Measurements from ENCODE around the gene CPLANE2. TPM values are rescaled to one million over a fixed set of nuclear protein-coding genes. Genes with fewer than 3 reads are reported as not detected.
A peak's percentile ranks its signal among the peaks of the same experiment; 100 is the strongest.

Gene CPLANE2
- total RNA-seq, 1 donor from 2014 or later = 12.9 TPM

DNA sequence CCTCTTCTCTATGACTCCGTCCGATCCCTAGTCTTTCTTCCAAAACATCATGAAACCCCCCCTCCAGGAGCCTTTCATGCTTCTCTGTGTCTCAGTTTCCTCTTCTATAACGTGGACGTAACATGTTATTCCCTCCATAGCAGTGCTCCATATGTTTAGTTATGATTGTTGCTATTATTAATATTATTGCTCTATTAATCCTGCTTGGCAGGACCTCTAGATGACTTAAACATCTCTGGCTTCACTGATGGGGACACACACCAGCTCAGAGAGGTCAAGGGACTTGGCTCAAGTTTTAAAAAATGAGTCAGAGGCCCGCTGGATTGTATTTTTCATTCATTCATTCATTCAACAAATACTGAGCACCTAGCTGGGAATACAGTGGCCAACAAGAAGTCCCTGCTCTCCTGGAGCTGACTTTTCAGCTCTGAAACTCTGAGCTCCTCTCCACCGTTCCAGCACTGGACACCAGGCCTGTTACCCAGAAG is 404 bp upstream of the CPLANE2 start:
- DNase-seq (ENCODE audit: extremely low spot score, unreplicated experiment) = no peak
- Mint-ChIP-seq H3K27me3 (no peaks in the 10 kb centered on the region), H3K4me1 (ENCODE audit: unreplicated experiment) (peaks cover 15% of the 10 kb centered on the region), H3K4me3 (peak overlapping the region; percentile 94), H3K27ac (peak overlapping the region; percentile 92), H3K36me3 (no peaks in the 10 kb centered on the region), H3K9me3 (no peaks in the 10 kb centered on the region)
- TF ChIP-seq, protein P1, sequence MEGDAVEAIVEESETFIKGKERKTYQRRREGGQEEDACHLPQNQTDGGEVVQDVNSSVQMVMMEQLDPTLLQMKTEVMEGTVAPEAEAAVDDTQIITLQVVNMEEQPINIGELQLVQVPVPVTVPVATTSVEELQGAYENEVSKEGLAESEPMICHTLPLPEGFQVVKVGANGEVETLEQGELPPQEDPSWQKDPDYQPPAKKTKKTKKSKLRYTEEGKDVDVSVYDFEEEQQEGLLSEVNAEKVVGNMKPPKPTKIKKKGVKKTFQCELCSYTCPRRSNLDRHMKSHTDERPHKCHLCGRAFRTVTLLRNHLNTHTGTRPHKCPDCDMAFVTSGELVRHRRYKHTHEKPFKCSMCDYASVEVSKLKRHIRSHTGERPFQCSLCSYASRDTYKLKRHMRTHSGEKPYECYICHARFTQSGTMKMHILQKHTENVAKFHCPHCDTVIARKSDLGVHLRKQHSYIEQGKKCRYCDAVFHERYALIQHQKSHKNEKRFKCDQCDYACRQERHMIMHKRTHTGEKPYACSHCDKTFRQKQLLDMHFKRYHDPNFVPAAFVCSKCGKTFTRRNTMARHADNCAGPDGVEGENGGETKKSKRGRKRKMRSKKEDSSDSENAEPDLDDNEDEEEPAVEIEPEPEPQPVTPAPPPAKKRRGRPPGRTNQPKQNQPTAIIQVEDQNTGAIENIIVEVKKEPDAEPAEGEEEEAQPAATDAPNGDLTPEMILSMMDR (conservative IDR thresholded peaks at IDR 0.05) = no peak

DNA sequence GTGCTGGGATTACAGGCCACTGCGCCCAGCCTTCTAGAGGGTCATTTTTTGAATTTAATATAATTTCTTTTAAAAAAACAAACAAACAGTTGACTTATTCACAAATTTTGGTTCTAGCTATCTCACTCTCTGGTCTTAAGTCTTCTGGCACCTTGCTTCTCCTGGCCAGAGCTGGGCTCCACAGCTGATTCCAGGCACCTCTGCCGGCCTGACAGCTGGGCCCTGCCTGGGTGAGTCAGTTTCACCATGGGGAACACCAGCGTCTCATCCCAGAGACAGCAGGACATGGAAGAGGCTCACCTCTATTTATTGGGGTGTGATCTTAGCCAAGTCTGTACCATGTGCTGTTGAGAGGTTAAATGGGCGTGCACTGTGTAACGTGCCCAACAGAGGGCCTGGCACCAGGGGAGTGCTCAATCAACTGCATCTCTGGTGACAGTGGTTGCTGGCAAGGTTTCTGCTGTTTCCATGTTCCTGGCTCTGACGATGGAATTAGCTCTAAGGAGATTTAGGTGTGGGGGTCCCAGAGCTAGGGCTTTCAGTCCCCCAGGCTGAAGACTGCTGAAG is 956 bp downstream of the CPLANE2 start:
- Mint-ChIP-seq H3K27me3 (no peaks in the 10 kb centered on the region), H3K27ac (peak overlapping the region; percentile 92), H3K36me3 (no peaks in the 10 kb centered on the region), H3K4me3 (peak overlapping the region; percentile 94), H3K9me3 (no peaks in the 10 kb centered on the region), H3K4me1 (ENCODE audit: unreplicated experiment) (peaks cover 11% of the 10 kb centered on the region)
- TF ChIP-seq, protein P1 (conservative IDR thresholded peaks at IDR 0.05) = peak; percentile 46
- DNase-seq (ENCODE audit: extremely low spot score, unreplicated experiment) = no peak

DNA sequence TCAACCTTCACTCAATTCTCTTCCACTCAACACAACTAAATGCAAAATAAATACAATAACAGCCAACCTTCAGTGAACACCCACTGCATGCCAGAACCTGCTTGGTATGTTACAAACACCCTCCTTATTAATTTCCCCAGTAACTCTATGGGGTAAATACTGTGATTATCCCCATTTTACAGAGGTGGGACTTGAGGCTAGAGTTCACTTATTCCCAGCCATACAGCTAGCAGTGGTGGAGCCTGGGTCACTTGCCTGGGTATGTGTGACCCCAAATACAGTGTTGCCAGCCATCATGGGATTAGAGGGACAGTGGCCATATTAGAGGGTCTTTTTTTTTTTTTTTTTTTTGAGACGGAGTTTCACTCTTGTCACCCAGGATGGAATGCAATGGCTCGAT is 1.6 kb downstream of the CPLANE2 start:
- H3K4me1 Mint-ChIP-seq (ENCODE audit: unreplicated experiment) = peaks cover 10% of the 10 kb centered on the region
- TF ChIP-seq, protein P1 (conservative IDR thresholded peaks at IDR 0.05) = no peak
- no peaks in the 10 kb centered on the region for H3K27me3 Mint-ChIP-seq
- DNase-seq (ENCODE audit: extremely low spot score, unreplicated experiment) = no peak
- H3K27ac Mint-ChIP-seq = no peak overlapping the region
- H3K36me3 Mint-ChIP-seq = no peaks in the 10 kb centered on the region
- no peaks in the 10 kb centered on the region for H3K9me3 Mint-ChIP-seq
- peak overlapping the region; percentile 33 for H3K4me3 Mint-ChIP-seq

DNA sequence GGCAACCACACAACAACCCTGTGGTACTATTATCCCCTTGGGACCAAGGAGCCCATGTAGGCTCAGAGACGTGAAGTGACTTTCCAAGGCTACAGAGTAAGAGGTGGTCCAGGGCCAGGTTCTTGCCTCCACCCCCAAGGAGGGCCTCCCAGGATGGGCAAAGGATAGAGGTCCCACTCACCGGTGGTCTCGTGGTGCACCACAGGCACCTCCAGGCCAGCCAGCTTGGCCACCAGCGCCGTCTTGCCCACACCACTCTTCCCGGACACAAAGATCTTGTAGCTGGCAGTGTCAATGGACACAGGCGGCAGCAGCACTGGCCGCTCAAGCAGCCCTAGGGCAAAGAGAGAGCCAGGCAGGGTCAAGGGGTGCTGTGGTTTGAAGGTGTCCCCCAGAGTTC is 3.6 kb downstream of the CPLANE2 start:
- Mint-ChIP-seq H3K9me3 (no peaks in the 10 kb centered on the region), H3K27me3 (peaks cover 13% of the 10 kb centered on the region), H3K4me3 (no peak overlapping the region), H3K4me1 (ENCODE audit: unreplicated experiment) (peaks cover 8% of the 10 kb centered on the region), H3K27ac (no peak overlapping the region), H3K36me3 (no peaks in the 10 kb centered on the region)
- DNase-seq (ENCODE audit: extremely low spot score, unreplicated experiment) = no peak
- TF ChIP-seq, protein P1 (conservative IDR thresholded peaks at IDR 0.05) = no peak

DNA sequence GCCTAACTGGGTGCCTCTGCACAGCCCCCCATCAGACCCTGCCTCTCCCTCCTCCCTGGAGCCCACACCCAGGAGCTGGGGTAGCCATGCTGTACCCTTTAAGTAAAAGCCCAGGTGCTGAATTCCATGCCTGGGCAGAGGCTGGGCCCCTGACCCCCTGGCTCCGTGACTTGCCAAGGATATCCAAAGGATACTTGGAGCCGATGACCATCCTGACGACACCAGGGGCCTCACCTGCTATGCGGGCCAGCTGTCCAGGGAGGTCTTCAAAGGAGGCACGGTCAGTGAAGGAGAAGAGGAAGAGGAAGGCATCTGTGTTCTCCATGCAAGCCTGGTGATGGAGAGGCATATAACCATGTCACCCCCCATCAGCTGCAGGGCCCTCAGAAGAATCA is 4.7 kb downstream of the CPLANE2 start:
- Mint-ChIP-seq H3K27me3 (peaks cover 24% of the 10 kb centered on the region), H3K4me3 (no peak overlapping the region), H3K36me3 (no peaks in the 10 kb centered on the region), H3K9me3 (no peaks in the 10 kb centered on the region), H3K4me1 (ENCODE audit: unreplicated experiment) (peaks cover 9% of the 10 kb centered on the region), H3K27ac (peak overlapping the region; percentile 56)
- no peak for DNase-seq (ENCODE audit: extremely low spot score, unreplicated experiment)
- TF ChIP-seq, protein P1 (conservative IDR thresholded peaks at IDR 0.05) = no peak
